C4-2B (cell line): ENCODE results near the gene BACH1.
A peak's percentile ranks its signal among the peaks of the same experiment; 100 is the strongest.

Source experiments
- H3K27ac ChIP-seq: fragments of 450-650 bp; 2 replicates; pipeline ENCODE4 v1.5.1; 2017
- CTCF ChIP-seq: fragments of 450-650 bp; conservative IDR thresholded peaks from 2 replicates; pipeline ENCODE4 v1.5.1; 2017; ENCODE audit warnings: mild to moderate bottlenecking
- ZFX ChIP-seq: fragments of 450-650 bp; IDR thresholded peaks from 2 replicates; pipeline ENCODE4 v1.6.1; 2017

Gene BACH1

DNA sequence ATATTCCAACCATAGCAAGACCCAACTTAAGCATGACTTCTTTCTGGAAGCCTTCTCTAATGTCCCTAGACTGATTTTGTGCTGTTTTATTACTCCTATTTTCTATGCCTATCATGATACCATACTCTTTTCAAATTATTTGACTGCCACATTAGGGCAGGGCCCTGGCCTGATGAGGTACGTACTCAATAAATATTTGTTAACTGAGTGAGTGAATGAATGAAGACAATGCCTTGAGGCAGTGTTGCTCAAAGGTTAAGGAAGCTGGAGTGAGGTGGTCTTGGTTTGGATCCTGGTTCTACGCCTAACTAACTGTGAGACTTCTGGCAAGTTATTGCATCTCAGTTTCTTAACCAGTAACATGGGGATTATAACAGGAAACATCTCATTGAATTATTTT is 38.3 kb upstream of the BACH1 start:
- TF ChIP-seq ZFX = no peak
- TF ChIP-seq CTCF = no peak
- H3K27ac ChIP-seq = no peak overlapping the region

DNA sequence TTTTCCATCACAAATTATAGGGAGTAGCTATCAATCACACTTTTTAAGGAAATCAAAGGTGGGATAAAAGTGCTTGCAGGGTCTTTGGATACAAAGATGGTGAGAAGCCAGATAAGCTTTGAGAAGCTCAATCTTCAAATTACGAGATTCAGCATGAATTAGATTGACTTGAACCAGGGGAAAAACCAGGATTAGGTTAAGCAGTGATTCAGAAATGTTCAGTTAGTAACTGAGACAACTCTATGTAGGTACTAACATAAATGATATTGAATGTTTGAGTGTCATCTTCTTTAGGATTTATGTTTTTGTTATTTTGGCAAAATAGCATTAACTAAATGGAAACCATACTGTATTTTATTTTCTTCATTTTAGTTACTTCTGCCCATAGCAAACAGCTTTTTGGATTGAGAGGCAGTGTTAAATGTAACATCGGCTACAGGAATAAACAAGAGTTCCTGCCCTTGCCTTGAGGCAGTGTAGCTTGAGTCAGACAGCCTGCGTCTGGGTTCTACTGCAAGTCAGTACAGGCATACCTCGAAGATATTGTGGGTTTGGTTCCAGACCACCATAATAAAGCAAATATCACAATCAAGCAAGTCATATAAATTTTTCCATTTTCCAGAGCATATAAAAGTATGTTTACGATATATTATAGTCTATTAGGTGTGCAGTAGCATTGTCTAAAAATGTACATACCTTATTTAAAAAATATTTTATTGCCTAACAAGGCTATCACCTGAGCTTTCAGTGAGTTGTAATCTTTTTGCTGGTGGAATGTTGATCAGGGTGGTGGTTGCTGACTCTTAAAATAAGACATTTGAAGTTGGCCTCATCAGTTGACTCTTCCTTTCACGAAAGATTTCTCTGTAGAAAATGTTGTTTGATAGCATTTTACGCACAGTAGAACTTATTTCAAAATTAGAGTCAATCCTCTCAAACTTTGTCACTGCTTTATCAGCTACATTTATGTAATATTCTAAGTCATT is 36.9 kb upstream of the BACH1 start:
- no peak for TF ChIP-seq CTCF
- H3K27ac ChIP-seq = no peak overlapping the region

- TF ChIP-seq CTCF = no peak
- TF ChIP-seq ZFX = no peak
- no peak overlapping the region for H3K27ac ChIP-seq
These were observed 34.0 kb upstream of the BACH1 start for GRCh38 chr21:29264721-29265120.

GRCh38 chr21:29265690-29266479 is 32.8 kb upstream of the BACH1 start:
- no peak overlapping the region for H3K27ac ChIP-seq
- TF ChIP-seq ZFX (no peak), CTCF (no peak)

DNA sequence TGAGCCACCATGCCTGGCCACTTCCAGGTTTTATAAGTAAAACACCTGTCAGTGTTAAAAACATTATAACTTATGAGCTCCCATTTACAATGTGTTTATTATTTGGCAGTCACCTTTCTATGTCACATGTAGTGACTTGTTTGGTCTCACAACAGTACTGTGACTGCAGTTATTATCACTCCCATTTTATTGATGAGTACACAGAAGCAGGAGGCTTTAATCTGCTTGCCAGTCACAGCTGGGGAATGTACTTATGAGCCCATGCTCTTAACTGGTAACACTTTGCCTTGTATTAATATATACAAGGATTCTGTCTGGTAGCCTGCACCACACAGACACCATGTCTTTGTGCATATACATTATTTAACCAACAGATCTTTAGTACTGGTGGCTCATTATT is 31.1 kb upstream of the BACH1 start:
- TF ChIP-seq CTCF (no peak), ZFX (no peak)
- no peak overlapping the region for H3K27ac ChIP-seq

DNA sequence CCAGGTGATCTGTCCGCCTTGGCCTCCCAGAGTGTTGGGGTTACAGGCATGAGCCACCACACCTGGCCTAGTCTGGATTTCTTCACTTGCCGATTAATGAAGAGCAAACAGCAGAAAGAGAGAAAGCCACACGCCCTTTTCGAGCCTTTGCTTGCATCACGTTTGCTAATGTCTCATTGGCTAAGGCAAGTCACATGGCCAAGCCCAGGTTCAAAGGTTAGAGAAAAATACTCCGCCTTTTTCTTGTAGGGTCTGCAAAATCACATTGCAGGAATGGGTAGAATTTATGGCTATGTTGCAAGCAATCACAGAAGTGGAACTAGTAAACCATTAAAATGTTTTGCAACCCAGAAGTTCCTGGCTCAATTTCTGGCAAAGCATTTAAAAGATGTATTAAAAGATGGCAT is 26.8 kb upstream of the BACH1 start:
- no peak for TF ChIP-seq ZFX
- peak overlapping the region; percentile 50 for H3K27ac ChIP-seq

DNA sequence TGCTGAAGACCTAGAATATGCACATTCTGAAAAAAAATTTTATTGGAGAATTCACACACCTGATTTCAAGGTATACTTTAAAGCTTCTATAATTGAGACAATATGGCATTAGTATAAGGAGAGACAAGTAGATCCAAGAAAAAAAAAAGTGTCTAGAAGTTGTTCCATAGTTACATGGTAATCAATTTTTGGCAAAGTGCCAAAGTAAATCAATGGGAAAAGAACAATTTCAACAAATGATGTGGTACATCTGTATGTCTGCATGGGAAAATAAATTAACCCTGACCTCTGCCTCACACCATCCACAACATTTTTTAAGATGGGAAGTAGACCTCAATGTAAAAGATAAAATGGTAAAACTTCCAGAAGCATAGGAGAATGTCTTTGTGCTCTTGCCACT is 21.3 kb upstream of the BACH1 start:
- TF ChIP-seq CTCF (no peak), ZFX (no peak)
- no peak overlapping the region for H3K27ac ChIP-seq
